ENCODE measurements around the gene GBA2. TPM values are rescaled to one million over a fixed set of nuclear protein-coding genes. Genes with fewer than 3 reads are reported as not detected.

Gene GBA2
- total RNA-seq, 2 donors from 2014 or later = 54.2 to 111 TPM

- TF ChIP-seq POLR2A (IDR thresholded peaks at IDR 0.05) = peak in 1 of 3 donors; percentile 20
- no peak for TF ChIP-seq CTCF (IDR thresholded peaks at IDR 0.05)
- H3K36me3 ChIP-seq (replicated peaks in 1 of 2; ENCODE audit: insufficient read depth in 1 of 2, low read depth in 2 of 2) = no peaks in the 10 kb centered on the region
- peak overlapping the region; percentile 62 to 90 (median 77) for H3K27ac ChIP-seq
- H3K4me1 ChIP-seq = peaks cover 35% of the 10 kb centered on the region
- H3K4me3 ChIP-seq = no peak overlapping the region
- H3K9me3 ChIP-seq = no peaks in the 10 kb centered on the region
- peak; percentile 32 to 67 (median 56) for DNase-seq
- intact Hi-C loops (cut with DNase I) = no loop called here
- WGBS, 2 donors = 1 to 8% methylated on average over 4 of the region's 4 CpGs
- H3K27me3 ChIP-seq = no peaks in the 10 kb centered on the region
- ATAC-seq = peak; percentile 73
These were observed 22.0 kb upstream of the GBA2 start for GRCh38 chr9:35771075-35771433.

GRCh38 chr9:35769763-35770162, 20.7 kb upstream of the GBA2 start:
- WGBS, 2 donors = 93 to 97% methylated on average over 1 of the region's 1 CpG

GRCh38 chr9:35767458-35767857, 18.4 kb upstream of the GBA2 start:
- WGBS, 2 donors = 77 to 100% methylated on average over 1 of the region's 1 CpG
- intact Hi-C loops (cut with DNase I) = no loop called here
- no peaks in the 10 kb centered on the region for H3K27me3 ChIP-seq
- no peak overlapping the region for H3K4me3 ChIP-seq
- H3K9me3 ChIP-seq = no peaks in the 10 kb centered on the region
- DNase-seq = no peak
- no peak overlapping the region for H3K27ac ChIP-seq
- no peak for ATAC-seq
- TF ChIP-seq CTCF (IDR thresholded peaks at IDR 0.05) (no peak), POLR2A (IDR thresholded peaks at IDR 0.05) (no peak)
- H3K36me3 ChIP-seq (replicated peaks in 1 of 2; ENCODE audit: insufficient read depth in 1 of 2, low read depth in 2 of 2) = no peaks in the 10 kb centered on the region
- H3K4me1 ChIP-seq = peaks cover 27% of the 10 kb centered on the region

More at GRCh38 chr9:35769763-35770162, 20.7 kb upstream of the GBA2 start:
- TF ChIP-seq CTCF (IDR thresholded peaks at IDR 0.05) (no peak), POLR2A (IDR thresholded peaks at IDR 0.05) (no peak)
- Histone ChIP-seq H3K27ac (no peak overlapping the region), H3K4me3 (no peak overlapping the region), H3K4me1 (peaks cover 30% of the 10 kb centered on the region), H3K9me3 (no peaks in the 10 kb centered on the region), H3K36me3 (replicated peaks in 1 of 2; ENCODE audit: insufficient read depth in 1 of 2, low read depth in 2 of 2) (no peaks in the 10 kb centered on the region), H3K27me3 (no peaks in the 10 kb centered on the region)
- intact Hi-C loops (cut with DNase I) = no loop called here
- ATAC-seq = no peak
- no peak for DNase-seq

- peaks cover 22% of the 10 kb centered on the region for H3K4me1 ChIP-seq
- H3K36me3 ChIP-seq (replicated peaks in 1 of 2; ENCODE audit: insufficient read depth in 1 of 2, low read depth in 2 of 2) = no peaks in the 10 kb centered on the region
- no peak for TF ChIP-seq CTCF (IDR thresholded peaks at IDR 0.05)
- no peak for TF ChIP-seq POLR2A (IDR thresholded peaks at IDR 0.05)
- ATAC-seq = no peak
- intact Hi-C loops (cut with DNase I) = no loop called here
- no peak for DNase-seq
- no peak overlapping the region for H3K4me3 ChIP-seq
- WGBS, 2 donors = 81 to 83% methylated on average over 2 of the region's 2 CpGs
- no peaks in the 10 kb centered on the region for H3K9me3 ChIP-seq
- H3K27me3 ChIP-seq = no peaks in the 10 kb centered on the region
- no peak overlapping the region for H3K27ac ChIP-seq
These were observed 18.0 kb upstream of the GBA2 start for GRCh38 chr9:35766997-35767396.

GRCh38 chr9:35763803-35764202, 14.8 kb upstream of the GBA2 start:
- no peaks in the 10 kb centered on the region for H3K27me3 ChIP-seq
- no peak for ATAC-seq
- no peak overlapping the region for H3K4me3 ChIP-seq
- 88 to 93% methylated on average over 1 of the region's 1 CpG for WGBS, 2 donors
- no peak for TF ChIP-seq POLR2A (IDR thresholded peaks at IDR 0.05)
- TF ChIP-seq CTCF (IDR thresholded peaks at IDR 0.05) = no peak
- DNase-seq = no peak
- H3K27ac ChIP-seq = no peak overlapping the region
- no peaks in the 10 kb centered on the region for H3K36me3 ChIP-seq (replicated peaks in 1 of 2; ENCODE audit: insufficient read depth in 1 of 2, low read depth in 2 of 2)
- peaks cover 15% of the 10 kb centered on the region for H3K4me1 ChIP-seq
- intact Hi-C loops (cut with DNase I) = no loop called here
- no peaks in the 10 kb centered on the region for H3K9me3 ChIP-seq
